IPS DF 4.7 (cell line): Measurements from ENCODE around the gene KRTAP22-1.

Experiments used
- DNase-seq: peaks from one replicate; pipeline ENCODE4 v3.0.0-alpha.2; 2013; ENCODE audit warnings: low spot score; ENCODE audit errors: extremely low read depth

KRTAP22-1 gene

DNA sequence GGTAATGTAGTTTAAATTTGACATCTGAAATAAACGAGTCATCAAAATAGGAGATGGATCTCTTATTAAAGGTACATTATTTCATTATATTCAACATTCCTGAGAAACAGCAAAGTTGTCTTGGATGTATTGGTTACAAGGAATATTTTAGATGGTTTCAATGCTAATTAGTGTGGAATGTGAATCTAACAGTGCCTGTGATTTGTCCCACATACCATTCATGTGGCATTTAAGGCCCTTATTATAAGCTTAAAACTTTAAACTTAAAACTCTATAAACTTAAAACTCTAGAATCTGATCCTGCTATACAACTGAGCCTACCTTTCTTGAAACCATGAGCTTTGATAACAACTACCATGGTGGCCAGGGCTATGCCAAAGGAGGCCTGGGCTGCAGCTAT is at the start of gene KRTAP22-1:
TSS of gene KRTAP22-1 (plus strand) at position 301 of the 400 bp plus-strand sequence.
- DNase-seq = no peak

GRCh38 chr21:30552782-30553181 is 48.1 kb upstream of the KRTAP22-1 start:
- DNase-seq = no peak

- DNase-seq = no peak
Observed at GRCh38 chr21:30555095-30555494, 45.8 kb upstream of the KRTAP22-1 start.

DNA sequence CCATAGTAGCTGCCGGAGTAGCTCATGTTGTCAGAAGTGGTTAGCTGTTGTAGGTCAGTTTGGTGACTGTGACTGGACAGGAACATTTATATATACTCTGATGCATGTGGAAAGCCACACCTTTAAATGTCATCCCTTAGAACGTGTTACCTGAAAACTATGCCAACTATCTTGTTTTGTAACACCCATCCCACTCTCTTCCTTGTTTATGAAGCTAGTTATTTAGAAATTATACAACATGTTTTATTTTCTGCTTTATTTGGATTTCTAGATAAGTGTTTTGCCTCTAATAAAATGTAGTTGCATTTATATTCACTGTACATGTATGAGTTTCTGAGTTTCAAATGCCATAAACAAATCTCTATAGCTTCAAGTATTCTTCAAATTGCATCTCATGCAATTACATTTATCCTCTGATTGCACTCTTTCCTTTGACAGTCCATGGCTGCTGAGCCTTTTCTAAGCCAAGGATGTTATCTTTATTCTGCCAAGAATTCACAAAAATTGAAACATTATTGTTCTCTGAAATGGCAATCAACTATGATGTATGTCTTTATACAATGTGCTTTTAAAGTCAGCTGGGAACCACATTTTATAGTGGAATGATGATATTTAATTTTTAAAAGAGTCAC is 39.5 kb upstream of the KRTAP22-1 start, which contains the start of gene KRTAP19-7:
TSS of gene KRTAP19-7 (minus strand) at position 51 of the 632 bp plus-strand sequence. CDS start at position 26, 25 bp downstream.
- no peak for DNase-seq

GRCh38 chr21:30561957-30562356 is 38.9 kb upstream of the KRTAP22-1 start:
- no peak for DNase-seq

- no peak for DNase-seq
Observed at GRCh38 chr21:30563072-30563471, 37.8 kb upstream of the KRTAP22-1 start.

DNA sequence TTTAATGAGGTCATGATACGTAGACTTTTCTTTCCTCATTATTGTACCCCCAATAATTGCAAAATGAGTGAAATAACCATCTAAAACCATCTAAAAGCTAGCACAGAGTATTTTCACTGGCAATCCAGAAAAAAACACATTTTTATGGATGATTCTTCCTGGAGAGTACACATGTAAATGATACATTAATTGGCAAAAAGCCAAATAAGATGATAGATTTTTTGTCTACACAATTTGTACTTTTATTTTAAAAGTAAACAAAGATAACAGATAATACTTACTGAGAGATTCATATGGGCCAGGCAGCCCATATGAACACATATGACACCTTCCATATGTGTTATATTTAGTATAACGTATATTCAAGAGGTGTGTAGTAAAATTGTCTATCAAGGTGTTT is 37.3 kb upstream of the KRTAP22-1 start:
- DNase-seq = no peak

GRCh38 chr21:30567617-30568016 is 33.3 kb upstream of the KRTAP22-1 start:
- DNase-seq = no peak

GRCh38 chr21:30577766-30578165 is 23.1 kb upstream of the KRTAP22-1 start:
- DNase-seq = no peak

- DNase-seq = no peak
Observed at GRCh38 chr21:30579346-30579745, 21.5 kb upstream of the KRTAP22-1 start.

- DNase-seq = no peak
Observed at GRCh38 chr21:30580132-30580531, 20.8 kb upstream of the KRTAP22-1 start.

DNA sequence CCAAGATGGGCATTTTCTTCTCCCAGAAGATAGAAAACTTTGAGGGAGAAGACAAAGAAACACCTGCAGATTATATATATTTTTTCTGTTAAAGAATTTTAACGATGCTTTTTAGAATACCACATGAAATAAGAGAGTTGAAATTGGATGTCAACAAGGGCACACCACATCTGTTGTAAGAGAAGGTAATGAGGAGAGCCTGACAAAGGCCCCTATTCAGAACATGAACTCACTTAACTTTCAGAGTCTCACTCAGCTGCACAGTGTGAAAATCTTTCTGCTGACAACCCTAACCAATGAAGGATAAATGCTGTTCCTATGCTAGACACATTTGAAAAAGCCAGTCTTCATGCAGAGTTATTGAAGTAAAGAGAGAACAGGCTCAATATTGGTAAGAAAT is 18.0 kb upstream of the KRTAP22-1 start:
- no peak for DNase-seq

GRCh38 chr21:30590297-30590696 is 10.6 kb upstream of the KRTAP22-1 start, which contains the start of gene KRTAP22-2:
TSS of gene KRTAP22-2 (minus strand) at chr21:30590397.
- DNase-seq = no peak

GRCh38 chr21:30592140-30592539 is 8.7 kb upstream of the KRTAP22-1 start, which contains the start of gene KRTAP6-3:
TSS of gene KRTAP6-3 (plus strand) at chr21:30592440. CDS start at chr21:30592446, 6 bp downstream.
- DNase-seq = no peak

GRCh38 chr21:30598802-30599201 is 2.1 kb upstream of the KRTAP22-1 start, which contains the start of gene KRTAP6-2:
TSS of gene KRTAP6-2 (minus strand) at chr21:30598902. CDS start at chr21:30598874, 28 bp downstream.
- no peak for DNase-seq

- DNase-seq = peak; percentile 3
Observed at GRCh38 chr21:30605968-30606367, 5.1 kb downstream of the KRTAP22-1 start.

GRCh38 chr21:30612132-30612531 is 11.2 kb downstream of the KRTAP22-1 start:
- no peak for DNase-seq

DNA sequence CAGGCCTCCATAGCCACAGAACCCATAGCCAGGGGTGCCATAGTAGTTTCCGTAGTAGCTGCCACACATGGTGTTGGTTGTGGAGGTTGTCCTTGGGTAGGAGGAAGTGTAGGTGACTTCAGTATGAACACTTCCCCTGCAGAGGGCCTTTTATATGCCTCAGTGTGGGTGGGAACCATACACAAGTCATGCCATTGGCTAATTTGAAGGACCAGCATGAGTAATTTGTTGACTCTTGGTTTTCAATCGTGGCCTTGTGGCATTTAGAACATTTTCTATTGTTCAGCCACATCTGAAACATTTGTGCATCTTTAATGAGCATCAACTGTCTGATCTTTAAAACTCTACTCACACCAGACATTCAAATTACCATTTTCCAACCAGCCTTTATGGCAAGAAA is 12.9 kb downstream of the KRTAP22-1 start, which contains the start of gene KRTAP6-1:
TSS of gene KRTAP6-1 (minus strand) at position 95 of the 400 bp plus-strand sequence. CDS start at position 69, 26 bp downstream.
- no peak for DNase-seq

DNA sequence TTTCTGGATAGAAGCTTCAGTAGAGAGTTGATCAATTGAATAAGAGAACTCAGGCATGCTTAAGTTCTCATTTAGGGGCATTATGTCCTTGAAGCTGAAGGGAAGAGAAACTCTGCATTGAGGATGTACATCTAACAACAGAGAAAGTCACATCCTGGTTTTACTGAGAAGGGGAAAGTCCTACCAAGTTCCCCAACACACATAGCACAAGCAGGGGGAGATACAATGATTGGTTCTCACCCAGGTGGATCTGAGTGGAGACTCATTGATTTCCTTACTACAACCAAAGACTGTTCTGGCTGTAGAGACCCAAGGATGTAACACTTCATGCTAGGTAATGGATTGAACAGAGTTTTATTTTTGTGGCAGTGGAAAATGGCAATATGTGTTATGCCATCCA is 14.3 kb downstream of the KRTAP22-1 start:
- DNase-seq = no peak

DNA sequence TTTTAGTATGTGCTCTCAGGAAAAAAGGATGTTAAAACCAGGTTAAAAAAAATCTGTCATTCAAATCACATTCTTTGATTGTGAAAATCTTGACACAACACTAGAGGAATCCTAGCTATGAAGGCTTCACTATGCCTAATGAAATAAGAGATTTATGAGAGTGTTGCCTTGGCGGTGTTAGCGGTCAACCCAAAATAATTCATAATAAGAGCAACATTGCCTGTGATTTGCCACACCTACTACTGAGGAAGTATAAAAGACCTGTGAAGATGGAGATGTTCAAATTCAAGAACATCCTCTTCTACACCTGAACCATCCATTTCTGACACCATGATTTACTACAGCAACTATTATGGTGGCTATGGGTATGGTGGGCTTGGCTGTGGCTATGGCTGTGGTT is 15.2 kb downstream of the KRTAP22-1 start, which contains the start of gene KRTAP20-1:
TSS of gene KRTAP20-1 (plus strand) at position 301 of the 400 bp plus-strand sequence. CDS start at position 331, 30 bp downstream.
- DNase-seq = no peak

- no peak for DNase-seq
Observed at GRCh38 chr21:30620080-30620479, 19.2 kb downstream of the KRTAP22-1 start.

GRCh38 chr21:30620522-30620921 is 19.6 kb downstream of the KRTAP22-1 start, which contains the start of gene KRTAP20-4:
TSS of gene KRTAP20-4 (plus strand) at chr21:30620627.
- no peak for DNase-seq

DNA sequence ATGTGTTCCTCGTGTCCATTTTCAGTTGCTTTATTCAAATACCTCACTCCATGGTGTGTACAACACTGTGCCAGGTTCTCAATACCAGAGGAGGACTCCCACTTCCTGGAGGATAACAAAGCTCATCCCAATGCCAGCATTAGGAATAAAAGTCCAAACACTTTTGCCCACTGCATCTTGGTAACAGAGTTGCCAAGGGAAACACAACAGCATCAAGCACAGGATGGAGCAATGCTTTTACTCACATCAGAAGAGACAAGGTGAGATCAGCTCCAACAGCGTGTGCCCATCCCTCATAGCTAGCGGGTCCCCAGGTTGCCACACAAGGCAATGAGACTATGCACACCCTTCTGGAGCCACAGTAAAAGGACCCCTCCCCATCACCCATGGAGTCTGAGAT is 22.5 kb downstream of the KRTAP22-1 start:
- DNase-seq = no peak
